Midbrain (tissue), 1 donor: ENCODE results near the gene GRK2.

ENCODE experiments used
- DNase-seq: peaks from one replicate; lab custom pipeline; 2025; lab: John Stamatoyannopoulos, UW

The GRK2 gene

DNA sequence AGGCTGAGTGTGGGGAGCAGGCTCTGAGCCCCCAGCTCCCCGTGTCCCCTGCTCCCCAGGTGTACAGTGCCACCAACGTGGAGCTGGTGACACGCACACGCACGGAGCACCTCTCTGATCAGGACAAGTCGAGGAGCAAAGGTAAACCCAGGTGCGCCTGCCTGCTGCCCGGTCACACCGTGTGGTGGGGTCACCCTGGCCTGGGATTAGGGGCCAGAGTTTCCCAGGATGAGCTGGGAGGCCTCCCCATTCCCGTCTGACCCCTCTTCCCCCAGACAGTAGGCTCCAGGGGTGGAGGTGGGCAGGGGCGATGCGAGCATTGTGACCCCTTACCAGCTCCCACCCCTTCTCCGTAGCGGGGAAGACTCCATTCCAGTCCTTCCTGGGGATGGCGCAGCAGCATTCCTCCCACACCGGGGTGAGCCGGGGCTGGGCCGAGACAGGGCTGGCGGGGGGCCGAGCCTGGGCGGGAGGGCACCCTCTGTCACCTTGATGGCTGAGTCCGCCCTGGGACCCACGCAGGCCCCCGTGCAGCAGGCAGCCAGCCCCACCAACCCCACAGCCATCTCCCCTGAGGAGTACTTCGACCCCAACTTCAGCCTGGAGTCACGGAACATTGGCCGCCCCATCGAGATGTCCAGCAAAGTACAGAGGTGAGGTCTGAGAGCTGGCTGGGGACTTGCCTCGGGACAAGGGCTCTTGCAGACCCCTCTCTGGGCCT lies 33.4 kb downstream of the GRK2 start:
- no peak for DNase-seq

GRCh38 chr11:67300256-67300755 lies 34.0 kb downstream of the GRK2 start:
- no peak for DNase-seq

DNA sequence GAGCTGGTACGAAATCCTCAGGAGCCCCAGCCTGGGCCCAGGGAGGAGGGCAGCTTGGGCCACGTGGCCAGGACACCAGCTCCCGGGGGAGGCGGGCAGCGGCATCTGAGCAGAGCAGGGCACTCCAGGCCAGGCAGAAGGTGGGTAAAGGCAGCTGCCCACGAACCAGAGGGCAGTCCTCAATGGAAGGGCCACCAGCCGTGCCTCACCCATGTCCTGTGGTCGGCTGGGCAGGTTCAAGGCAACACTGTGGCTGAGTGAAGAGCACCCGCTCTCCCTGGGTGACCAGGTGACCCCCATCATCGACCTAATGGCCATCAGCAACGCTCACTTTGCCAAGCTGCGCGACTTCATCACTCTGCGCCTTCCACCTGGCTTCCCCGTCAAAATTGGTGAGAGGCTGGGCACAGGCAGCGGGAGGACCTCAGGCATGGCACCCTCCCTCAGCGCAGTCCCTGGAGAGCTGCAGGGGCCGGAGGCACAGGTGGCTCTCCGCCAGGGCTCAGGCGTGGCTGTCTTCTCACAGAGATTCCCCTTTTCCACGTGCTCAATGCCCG lies 34.6 kb downstream of the GRK2 start:
- no peak for DNase-seq

DNA sequence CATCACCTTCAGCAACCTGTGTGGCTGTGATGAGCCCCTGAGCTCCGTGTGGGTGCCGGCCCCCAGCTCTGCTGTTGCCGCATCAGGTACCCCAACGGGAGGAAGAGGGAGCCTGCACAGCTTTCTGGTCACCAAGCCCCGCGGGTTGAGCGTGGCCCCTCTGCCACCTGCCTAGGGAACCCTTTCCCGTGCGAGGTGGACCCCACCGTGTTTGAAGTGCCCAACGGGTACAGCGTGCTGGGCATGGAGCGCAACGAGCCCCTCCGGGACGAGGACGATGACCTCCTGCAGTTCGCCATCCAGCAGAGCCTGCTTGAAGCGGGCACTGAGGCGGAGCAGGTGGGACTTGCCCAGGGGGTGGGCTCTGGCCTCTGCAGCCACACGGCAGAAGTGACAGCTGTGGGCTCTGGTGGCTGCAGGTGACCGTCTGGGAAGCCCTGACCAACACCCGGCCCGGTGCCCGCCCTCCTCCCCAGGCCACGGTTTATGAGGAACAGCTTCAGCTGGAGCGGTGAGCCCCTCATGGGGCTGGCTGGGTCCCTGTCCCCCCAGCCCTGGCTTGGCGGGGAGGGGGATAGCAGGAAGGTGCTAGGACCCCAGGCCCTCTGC lies 35.1 kb downstream of the GRK2 start:
- no peak for DNase-seq

- no peak for DNase-seq
These were observed 35.8 kb downstream of the GRK2 start for GRCh38 chr11:67301951-67302516.

DNA sequence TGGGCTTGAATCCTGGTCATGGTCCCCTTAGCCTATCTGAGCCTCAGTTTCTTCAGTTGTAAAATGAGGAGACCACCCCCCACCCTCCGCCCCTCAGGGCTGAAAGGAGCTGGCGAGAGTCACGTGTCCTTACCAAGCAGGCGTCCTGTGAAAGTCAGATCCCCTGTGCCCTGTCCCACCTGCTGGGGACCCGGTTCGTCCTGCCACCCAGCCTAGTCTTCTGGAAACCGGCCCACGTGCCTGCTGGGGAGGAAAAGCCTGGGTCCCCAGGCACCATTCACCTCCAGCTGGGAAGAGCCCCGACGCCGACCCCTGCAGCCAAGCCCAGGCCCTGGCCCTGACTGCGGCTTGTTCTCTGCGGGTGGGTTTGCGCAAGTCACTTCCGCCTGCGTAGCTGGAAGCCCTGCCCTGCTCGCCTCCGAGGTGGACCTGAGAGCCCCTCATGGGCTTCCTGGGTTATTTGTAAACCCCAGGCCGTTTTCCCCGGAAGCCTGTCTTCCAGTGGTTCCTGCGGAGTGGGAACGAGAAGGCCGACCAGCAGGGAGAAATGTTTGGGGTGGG lies 36.4 kb downstream of the GRK2 start:
- no peak for DNase-seq

GRCh38 chr11:67303132-67303834 lies 37.0 kb downstream of the GRK2 start, which contains the start of gene SSH3:
Gene SSH3 (plus strand): TSS chr11:67303530. CDS start chr11:67303626, 96 bp downstream.
- peak; percentile 70 for DNase-seq

GRCh38 chr11:67303835-67304411 lies 37.6 kb downstream of the GRK2 start:
- no peak for DNase-seq

- DNase-seq, result no peak
These were observed 38.3 kb downstream of the GRK2 start for GRCh38 chr11:67304511-67305113.

- DNase-seq, result no peak
These were observed 40.7 kb downstream of the GRK2 start for GRCh38 chr11:67306769-67307544.

DNA sequence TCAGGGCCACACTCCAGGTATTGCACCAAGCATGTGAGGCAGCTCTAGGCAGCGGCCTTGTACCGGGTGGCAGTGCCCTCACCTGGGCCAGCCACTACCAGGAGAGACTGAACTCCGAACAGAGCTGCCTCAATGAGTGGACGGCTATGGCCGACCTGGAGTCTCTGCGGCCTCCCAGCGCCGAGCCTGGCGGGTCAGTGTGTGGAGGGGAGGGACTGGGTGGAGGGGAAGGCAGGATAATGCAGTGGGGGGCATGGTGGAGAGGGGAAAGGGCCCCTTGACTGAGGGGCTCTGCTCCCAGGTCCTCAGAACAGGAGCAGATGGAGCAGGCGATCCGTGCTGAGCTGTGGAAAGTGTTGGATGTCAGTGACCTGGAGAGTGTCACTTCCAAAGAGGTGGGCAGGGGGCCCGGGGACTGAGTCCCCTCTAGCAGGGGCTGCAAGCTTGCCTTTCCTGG lies 41.3 kb downstream of the GRK2 start:
- DNase-seq, result no peak

GRCh38 chr11:67308031-67308866 lies 42.0 kb downstream of the GRK2 start:
- no peak for DNase-seq

GRCh38 chr11:67309166-67309565 lies 42.9 kb downstream of the GRK2 start:
- no peak for DNase-seq

DNA sequence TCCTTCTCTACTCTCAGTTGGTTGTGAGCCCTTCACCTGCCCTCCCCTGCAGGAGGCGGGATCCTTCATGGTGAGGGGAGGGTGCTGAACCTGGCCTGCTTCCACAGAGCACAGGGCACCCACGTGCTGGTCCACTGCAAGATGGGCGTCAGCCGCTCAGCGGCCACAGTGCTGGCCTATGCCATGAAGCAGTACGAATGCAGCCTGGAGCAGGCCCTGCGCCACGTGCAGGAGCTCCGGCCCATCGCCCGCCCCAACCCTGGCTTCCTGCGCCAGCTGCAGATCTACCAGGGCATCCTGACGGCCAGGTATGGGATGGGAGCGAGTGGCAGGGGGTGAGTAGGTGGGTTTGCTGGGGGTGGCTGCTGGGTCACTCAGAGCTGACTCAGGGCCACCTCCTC lies 43.4 kb downstream of the GRK2 start:
- DNase-seq, result no peak

- DNase-seq, result no peak
These were observed 44.2 kb downstream of the GRK2 start for GRCh38 chr11:67310246-67311050.

DNA sequence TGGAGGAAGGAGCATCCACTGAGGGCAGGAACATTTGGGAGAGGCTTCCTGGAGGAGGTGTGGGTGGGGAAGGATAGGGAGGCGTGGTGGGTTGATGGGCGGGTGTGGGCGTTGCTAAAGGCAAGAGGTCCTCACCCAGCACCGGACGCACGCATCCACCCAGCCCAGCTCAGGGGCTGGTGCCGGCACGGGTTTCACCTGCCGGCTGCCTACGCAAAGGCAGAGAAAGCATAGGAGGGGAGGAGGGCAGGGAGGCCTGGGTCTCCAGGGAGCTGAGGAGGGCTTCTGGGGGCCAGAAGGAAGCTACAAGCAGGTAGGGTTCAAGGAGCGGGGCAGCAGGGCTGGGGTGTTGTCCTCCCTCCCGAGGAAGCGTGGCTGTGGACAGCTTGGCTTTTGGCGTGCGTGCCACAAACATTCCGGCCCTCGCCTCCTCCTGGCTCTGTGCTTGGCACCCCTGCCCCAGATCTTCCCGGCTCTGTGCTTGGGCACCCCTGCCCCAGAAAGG lies 44.8 kb downstream of the GRK2 start:
- no peak for DNase-seq

DNA sequence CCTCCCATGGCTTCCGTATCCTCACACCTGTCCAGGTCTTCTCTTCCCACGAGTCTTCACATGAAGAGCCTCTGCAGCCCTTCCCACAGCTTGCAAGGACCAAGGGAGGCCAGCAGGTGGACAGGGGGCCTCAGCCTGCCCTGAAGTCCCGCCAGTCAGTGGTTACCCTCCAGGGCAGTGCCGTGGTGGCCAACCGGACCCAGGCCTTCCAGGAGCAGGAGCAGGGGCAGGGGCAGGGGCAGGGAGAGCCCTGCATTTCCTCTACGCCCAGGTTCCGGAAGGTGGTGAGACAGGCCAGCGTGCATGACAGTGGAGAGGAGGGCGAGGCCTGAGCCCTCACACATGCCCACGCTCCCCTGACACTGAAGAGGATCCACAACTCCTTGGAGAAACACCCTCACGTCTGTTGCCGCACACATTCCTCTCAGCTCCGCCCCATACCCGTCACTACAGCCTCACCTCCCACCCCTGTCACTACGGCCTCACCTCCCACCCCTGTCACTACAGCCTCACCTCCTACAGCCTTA lies 45.3 kb downstream of the GRK2 start:
- DNase-seq, result no peak
